Measurements from ENCODE around the gene CCDC33. TPM values are rescaled to one million over a fixed set of nuclear protein-coding genes. Genes with fewer than 3 reads are reported as not detected.

Gene CCDC33
- total and polyA plus RNA-seq, 2 experiments from 2014 or later: 2.6 to 2.8 TPM

GRCh38 chr15:74268020-74268419, 31.9 kb downstream of the CCDC33 start:
- H2AFZ ChIP-seq: no peak overlapping the region
- no peak for DNase-seq (ENCODE audit: low spot score)
- Mint-ChIP-seq H3K4me1 (peaks cover 27% of the 10 kb centered on the region), H3K36me3 (ENCODE audit: low read depth) (no peaks in the 10 kb centered on the region), H3K9me3 (no peaks in the 10 kb centered on the region; the same call in 2 of the 3 replicates), H3K27ac (no peak overlapping the region), H3K4me3 (no peak overlapping the region), H3K27me3 (ENCODE audit: insufficient read depth, low read depth, poor library complexity) (peaks cover 15% of the 10 kb centered on the region)
- no peak overlapping the region for H3K4me2 ChIP-seq
- ATAC-seq: no peak
- TF ChIP-seq POLR2AphosphoS5 (IDR thresholded peaks at IDR 0.05; ENCODE audit: low read depth) (no peak), JUNB (IDR thresholded peaks at IDR 0.05; ENCODE audit: unreplicated experiment) (no peak), EZH2phosphoT487 (IDR thresholded peaks at IDR 0.05; ENCODE audit: unreplicated experiment) (no peak), ZNF114 (CRISPR knock-in tag; IDR thresholded peaks at IDR 0.05) (no peak), CREB1 (CRISPR knock-in tag; IDR thresholded peaks at IDR 0.05; ENCODE audit: low read depth) (no peak), STAT1 (IDR thresholded peaks at IDR 0.05; ENCODE audit: unreplicated experiment) (no peak), ZNF462 (CRISPR knock-in tag; IDR thresholded peaks at IDR 0.05) (no peak), NANOG (IDR thresholded peaks at IDR 0.05; ENCODE audit: borderline replicate concordance) (no peak)
- no peak overlapping the region for H3K27ac ChIP-seq (ENCODE audit: low read depth)
- H3K79me2 ChIP-seq (replicated peaks; ENCODE audit: insufficient read depth): no peaks in the 10 kb centered on the region
- H3K4me3 ChIP-seq: no peak overlapping the region
- no peaks in the 10 kb centered on the region for H3K27me3 ChIP-seq (ENCODE audit: insufficient read depth)
- no peaks in the 10 kb centered on the region for H3F3A ChIP-seq (replicated peaks; ENCODE audit: low read depth)
- peaks cover 17% of the 10 kb centered on the region; the same call in 1 of the 2 replicates for H3K4me1 ChIP-seq (ENCODE audit: insufficient read depth)
- H3K36me3 ChIP-seq (ENCODE audit: insufficient read depth): no peaks in the 10 kb centered on the region
- no peaks in the 10 kb centered on the region for H3K9me2 ChIP-seq (ENCODE audit: insufficient read depth)
- H4K20me1 ChIP-seq (replicated peaks; ENCODE audit: insufficient read depth): no peaks in the 10 kb centered on the region

Measured in GM23338 (cell line).